ENCODE results near the gene UGT2B17.

UGT2B17 gene

GRCh38 chr4:68489338-68489737, 86.8 kb downstream of the UGT2B17 start:
- DNase-seq (ENCODE audit: low read depth in 2 of 2) = no peak

All from stimulated activated CD4-positive, alpha-beta T cell treated with anti-CD3 and anti-CD28 coated beads, Interleukin-4, amount 100 ng/mL, for 48 hours (primary cell).